Panc1 (cell line): ENCODE measurements around the gene ALX3. TPM values are rescaled to one million over a fixed set of nuclear protein-coding genes. Genes with fewer than 3 reads are reported as not detected.
"Not testable (repeated sequence)": the region's sequence is repeated elsewhere in the genome, so short reads cannot be mapped to it uniquely, and the experiment has no call there.

Source experiments
- ATAC-seq: fragments of 200-7000 bp; cut with Tn5 transposase; 2 replicates; pipeline ENCODE4 v1.9.1; 2020; ENCODE audit warnings: mild to moderate bottlenecking, moderate library complexity
- BruUV-seq: library from RNA; stranded (reverse); fragments of 400-500 nt; replicated peaks from 2 replicates; lab custom pipeline; 2021; lab: Mats Ljungman, UMichigan
- CTCF ChIA-PET: fragments of 300-600 bp; sonication (Branson Sonifier 250); formaldehyde crosslinking; loops from one replicate; lab custom pipeline; 2022; ENCODE audit warnings: antibody characterized with exemption; lab: Charles Lee
- POLR2A ChIA-PET: fragments of 300-600 bp; sonication (Branson Sonifier 250); formaldehyde crosslinking; loops from one replicate; lab custom pipeline; 2022; ENCODE audit warnings: antibody characterized with exemption; lab: Charles Lee
- DNase-seq: peaks from one replicate; pipeline ENCODE4 v3.0.0-alpha.2; 2010; ENCODE audit warnings: low read depth, low spot score
- H3K27ac ChIP-seq: 2 replicates; pipeline ENCODE4 v1.5.1; 2011; ENCODE audit warnings: mild to moderate bottlenecking, low read length, inconsistent platforms
- H3K27me3 ChIP-seq: fragments of 200-500 bp; sonication (Bioruptor generic); 2 replicates; pipeline ENCODE4 v1.6.0; 2014; ENCODE audit warnings: low read length, inconsistent platforms; ENCODE audit not compliant: control insufficient read depth, insufficient read depth
- H3K36me3 ChIP-seq: fragments of 200-500 bp; sonication (Bioruptor generic); 2 replicates; pipeline ENCODE4 v1.5.1; 2014; ENCODE audit warnings: inconsistent platforms, mild to moderate bottlenecking, low read length, moderate library complexity; ENCODE audit not compliant: control insufficient read depth, insufficient read depth
- H3K4me1 ChIP-seq: 2 replicates; pipeline ENCODE4 v1.5.1; 2011; ENCODE audit warnings: inconsistent platforms, mild to moderate bottlenecking, low read length, moderate library complexity; ENCODE audit not compliant: control insufficient read depth, insufficient read depth
- H3K4me3 ChIP-seq, 2 experiments: 2 replicates each; pipeline ENCODE4 v1.5.1; 2011 to 2012; ENCODE audit warnings: low read depth in 2 of 2, low read length in 2 of 2, mild to moderate bottlenecking in 2 of 2, inconsistent platforms in 1 of 2, moderate library complexity in 1 of 2
- H3K9me3 ChIP-seq: fragments of 200-500 bp; sonication (Bioruptor generic); 2 replicates; pipeline ENCODE4 v1.5.1; 2014; ENCODE audit warnings: low read depth, mild to moderate bottlenecking, inconsistent platforms, low read length, moderate library complexity; ENCODE audit not compliant: control insufficient read depth, insufficient read depth
- POLR2AphosphoS5 ChIP-seq: IDR thresholded peaks from 2 replicates; pipeline ENCODE4 v1.6.1; 2012; ENCODE audit warnings: mild to moderate bottlenecking, low read depth, low read length, moderate library complexity
- REST ChIP-seq, 2 experiments: IDR thresholded peaks; 2 replicates each; pipeline ENCODE4 v1.6.1; 2011 to 2012; ENCODE audit warnings: low read depth in 2 of 2, control low read depth in 1 of 2, low read length in 1 of 2, mild to moderate bottlenecking in 1 of 2, moderate library complexity in 1 of 2; ENCODE audit not compliant: insufficient read depth in 1 of 2
- SIN3A ChIP-seq: IDR thresholded peaks from 2 replicates; pipeline ENCODE4 v1.6.1; 2012; ENCODE audit warnings: low read depth, mild to moderate bottlenecking, low read length, moderate library complexity, borderline replicate concordance; ENCODE audit not compliant: insufficient read depth
- TCF7L2 ChIP-seq: IDR thresholded peaks from 2 replicates; pipeline ENCODE4 v1.6.1; 2011; ENCODE audit warnings: mild to moderate bottlenecking, low read depth, low read length, inconsistent platforms
- in situ Hi-C: cut with HindIII; loops from 2 replicates; pipeline ENCODE4 v1.10.0; 2016; ENCODE audit warnings: low sequenced_read_pairs, low pct_unique_long_range_greater_than_20kb
- intact Hi-C: fragments of 100-400 bp; cut with micrococcal nuclease; formaldehyde crosslinking; loops from one replicate; pipeline ENCODE4 v1.10.0; 2022; ENCODE audit not compliant: unreplicated experiment
- total RNA-seq: library from RNA; stranded (reverse); gene quantifications from one replicate; pipeline ENCODE4 v1.2.1, GENCODE V29; 2021; ENCODE audit not compliant: unreplicated experiment
- TF ChIP-seq, protein P1 (sequence below): fragments of 450-650 bp; IDR thresholded peaks from 2 replicates; pipeline ENCODE4 v1.5.1; 2017; ENCODE audit warnings: mild to moderate bottlenecking

ALX3 gene
- total RNA-seq, 1 experiment from 2014 or later: not detected

DNA sequence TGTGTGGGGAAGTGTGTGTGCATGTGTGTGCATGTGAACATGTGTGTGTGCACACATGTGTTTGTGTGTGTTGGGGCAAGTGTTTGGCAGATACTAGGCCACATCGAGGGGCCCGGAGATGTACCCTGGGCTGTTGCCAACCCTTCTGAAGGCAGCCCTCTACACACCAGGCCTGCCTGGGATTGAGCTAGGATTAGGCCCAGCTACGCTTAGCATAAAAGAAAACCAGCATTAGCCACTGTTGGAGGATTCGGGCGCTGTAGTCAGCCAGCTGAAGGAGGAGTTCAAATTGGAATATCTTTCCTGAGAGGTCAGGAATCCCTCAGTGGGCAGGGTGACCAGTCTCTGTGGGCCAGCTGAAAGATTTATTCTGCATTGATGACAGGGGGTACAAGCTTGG, 10.6 kb upstream of the ALX3 start:
- TF ChIP-seq, protein P1, sequence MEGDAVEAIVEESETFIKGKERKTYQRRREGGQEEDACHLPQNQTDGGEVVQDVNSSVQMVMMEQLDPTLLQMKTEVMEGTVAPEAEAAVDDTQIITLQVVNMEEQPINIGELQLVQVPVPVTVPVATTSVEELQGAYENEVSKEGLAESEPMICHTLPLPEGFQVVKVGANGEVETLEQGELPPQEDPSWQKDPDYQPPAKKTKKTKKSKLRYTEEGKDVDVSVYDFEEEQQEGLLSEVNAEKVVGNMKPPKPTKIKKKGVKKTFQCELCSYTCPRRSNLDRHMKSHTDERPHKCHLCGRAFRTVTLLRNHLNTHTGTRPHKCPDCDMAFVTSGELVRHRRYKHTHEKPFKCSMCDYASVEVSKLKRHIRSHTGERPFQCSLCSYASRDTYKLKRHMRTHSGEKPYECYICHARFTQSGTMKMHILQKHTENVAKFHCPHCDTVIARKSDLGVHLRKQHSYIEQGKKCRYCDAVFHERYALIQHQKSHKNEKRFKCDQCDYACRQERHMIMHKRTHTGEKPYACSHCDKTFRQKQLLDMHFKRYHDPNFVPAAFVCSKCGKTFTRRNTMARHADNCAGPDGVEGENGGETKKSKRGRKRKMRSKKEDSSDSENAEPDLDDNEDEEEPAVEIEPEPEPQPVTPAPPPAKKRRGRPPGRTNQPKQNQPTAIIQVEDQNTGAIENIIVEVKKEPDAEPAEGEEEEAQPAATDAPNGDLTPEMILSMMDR: no peak
- no peak for TF ChIP-seq REST (IDR thresholded peaks at IDR 0.05; ENCODE audit: insufficient read depth in 1 of 2, low read depth in 2 of 2, low read length in 1 of 2)
- TF ChIP-seq POLR2AphosphoS5: no peak
- no peak for TF ChIP-seq SIN3A
- no peak for TF ChIP-seq TCF7L2
- Histone ChIP-seq H3K27ac (no peak overlapping the region), H3K27me3 (peaks cover 9% of the 10 kb centered on the region), H3K4me3 (no peak overlapping the region), H3K36me3 (no peaks in the 10 kb centered on the region), H3K4me1 (no peaks in the 10 kb centered on the region), H3K9me3 (no peaks in the 10 kb centered on the region)
- ATAC-seq (no peak), DNase-seq (no peak)
- intact Hi-C loops: no loop called here
- no TSS peak for BruUV-seq
- POLR2A ChIA-PET: no interaction called here
- CTCF ChIA-PET: interaction anchor here (0.6 to 0.7 kb wide), 2 partner anchors 98 to 218 kb away, joined by 3 to 4 read pairs; no protein-coding TSS in a partner anchor
- in situ Hi-C loops: no loop called here

DNA sequence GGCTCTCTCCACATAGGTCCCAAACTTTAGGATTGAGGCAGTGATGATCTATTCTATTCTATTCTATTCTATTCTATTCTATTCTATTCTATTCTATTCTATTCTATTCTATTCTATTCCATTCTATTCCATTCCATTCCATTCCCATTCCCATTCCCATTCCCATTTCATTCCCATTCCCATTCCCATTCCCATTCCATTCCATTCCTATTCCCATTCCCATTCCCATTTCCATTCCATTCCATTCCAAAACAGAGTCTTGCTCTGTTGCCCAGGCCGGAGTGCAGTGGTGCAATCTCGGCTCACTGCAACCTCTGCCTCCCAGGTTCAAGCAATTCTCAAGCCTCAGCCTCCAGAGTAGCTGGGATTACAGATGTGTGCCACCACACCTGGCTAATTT, 9.5 kb upstream of the ALX3 start:
- H3K36me3 ChIP-seq, H3K9me3 ChIP-seq, DNase-seq, ATAC-seq, H3K27ac ChIP-seq, POLR2A ChIA-PET, BruUV-seq, intact Hi-C loops, H3K4me3 ChIP-seq, in situ Hi-C loops, H3K4me1 ChIP-seq, CTCF ChIA-PET, H3K27me3 ChIP-seq: not testable (repeated sequence)

DNA sequence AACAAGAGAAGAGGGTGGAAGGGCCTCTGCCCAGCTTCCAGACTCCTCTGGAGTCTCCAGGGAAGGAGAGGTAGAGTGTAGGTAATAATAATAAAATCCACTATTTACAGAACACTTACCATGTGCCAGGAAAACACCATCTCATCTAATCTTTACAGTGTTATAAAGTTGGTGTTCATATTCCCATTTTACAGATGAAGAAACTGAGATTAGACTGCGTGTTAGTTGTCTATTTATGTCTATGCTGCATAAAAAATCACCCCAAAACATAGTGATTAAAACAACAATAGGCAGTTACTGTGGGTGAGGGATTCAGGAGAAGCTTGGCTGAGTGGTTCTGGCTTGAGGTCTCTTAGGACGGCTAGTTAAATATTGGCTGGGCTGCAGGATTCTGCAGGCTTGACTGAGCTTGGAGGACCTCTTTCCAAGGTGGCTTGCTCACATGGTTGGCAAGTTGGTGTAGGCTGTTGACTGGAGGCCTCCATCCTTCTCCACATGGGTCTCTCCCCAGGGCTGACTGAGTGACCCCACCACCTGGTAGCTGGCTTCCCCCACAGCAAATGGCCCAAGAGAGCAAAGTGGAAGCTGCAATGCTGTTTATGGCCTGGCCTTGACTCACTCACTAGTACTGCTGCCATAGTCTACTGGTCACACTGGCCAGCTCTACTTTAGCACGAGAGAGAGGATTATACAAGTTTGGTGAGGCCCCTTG, 6.5 kb upstream of the ALX3 start:
- BruUV-seq: no TSS peak
- in situ Hi-C loops (no loop called here), intact Hi-C loops (no loop called here)
- DNase-seq (no peak), ATAC-seq (no peak)
- no peaks in the 10 kb centered on the region for H3K27me3 ChIP-seq
- H3K36me3 ChIP-seq: no peaks in the 10 kb centered on the region
- ChIA-PET POLR2A (interaction anchor here (0.7 kb wide), 1 partner anchor 194 kb away, joined by 3 read pairs; no protein-coding TSS in a partner anchor), CTCF (no interaction called here)
- H3K9me3 ChIP-seq: no peaks in the 10 kb centered on the region
- no peak overlapping the region for H3K27ac ChIP-seq
- no peaks in the 10 kb centered on the region for H3K4me1 ChIP-seq
- H3K4me3 ChIP-seq: no peak overlapping the region
- no peak for TF ChIP-seq TCF7L2
- TF ChIP-seq, protein P1: no peak
- TF ChIP-seq POLR2AphosphoS5: no peak
- no peak for TF ChIP-seq SIN3A
- no peak for TF ChIP-seq REST (IDR thresholded peaks at IDR 0.05; ENCODE audit: insufficient read depth in 1 of 2, low read depth in 2 of 2, low read length in 1 of 2)
